Immature natural killer cell (primary cell): ENCODE results near the gene FKBP1A. TPM values are rescaled to one million over a fixed set of nuclear protein-coding genes. Genes with fewer than 3 reads are reported as not detected.
"Not testable (repeated sequence)": the region's sequence is repeated elsewhere in the genome, so short reads cannot be mapped to it uniquely, and the experiment has no call there.

Experiments
- DNase-seq, 3 donors: peaks; one replicate each; pipeline ENCODE4 v3.0.0; 2022; ENCODE audit warnings: mixed read lengths in 1 of 3
- H3K27ac Mint-ChIP-seq, 6 donors: one replicate each; pipeline ENCODE4 v1.8.0; 2020; ENCODE audit warnings: mixed read lengths in 6 of 6, mild to moderate bottlenecking in 5 of 6, inconsistent platforms in 4 of 6, moderate library complexity in 3 of 6
- H3K27me3 Mint-ChIP-seq, 3 donors: one replicate each; pipeline ENCODE4 v1.8.0; 2020 to 2021; ENCODE audit warnings: low read depth in 3 of 3, mild to moderate bottlenecking in 3 of 3, mixed read lengths in 3 of 3, moderate library complexity in 3 of 3, inconsistent platforms in 1 of 3
- H3K36me3 Mint-ChIP-seq, 3 donors: one replicate each; pipeline ENCODE4 v1.8.0; 2020; ENCODE audit warnings: mixed read lengths in 3 of 3, inconsistent platforms in 2 of 3, mild to moderate bottlenecking in 2 of 3
- H3K4me1 Mint-ChIP-seq, 2 donors: one replicate each; pipeline ENCODE4 v1.8.0; 2020; ENCODE audit warnings: inconsistent platforms in 2 of 2, mild to moderate bottlenecking in 2 of 2, mixed read lengths in 2 of 2, moderate library complexity in 1 of 2
- H3K4me3 Mint-ChIP-seq, 5 donors: one replicate each; pipeline ENCODE4 v1.8.0; 2020; ENCODE audit warnings: mild to moderate bottlenecking in 5 of 5, mixed read lengths in 5 of 5, inconsistent platforms in 3 of 5, moderate library complexity in 3 of 5
- H3K9me3 Mint-ChIP-seq, 6 donors: one replicate each; pipeline ENCODE4 v1.8.0; 2020; ENCODE audit warnings: mild to moderate bottlenecking in 6 of 6, mixed read lengths in 6 of 6, inconsistent platforms in 4 of 6, moderate library complexity in 3 of 6
- polyA plus RNA-seq, 3 donors: library from polyadenylated mRNA; unstranded; fragments of 300-500 nt; fragmentation: Illumina TruSeq; gene quantifications; one replicate each; pipeline ENCODE4 v1.2.3, GENCODE V29; 2021

Gene FKBP1A
- polyA plus RNA-seq, 3 donors from 2014 or later: 45.1 to 70.7 (median 47.5) TPM

- peaks cover 9 to 26% (median 16%) of the 10 kb centered on the region in 3 donors for H3K27me3 Mint-ChIP-seq
- H3K9me3 Mint-ChIP-seq: no peaks in the 10 kb centered on the region
- no peak overlapping the region for H3K4me3 Mint-ChIP-seq
- H3K27ac Mint-ChIP-seq: no peak overlapping the region
- H3K36me3 Mint-ChIP-seq: no peaks in the 10 kb centered on the region
- H3K4me1 Mint-ChIP-seq: no peaks in the 10 kb centered on the region
- DNase-seq: no peak
Observed at GRCh38 chr20:1403624-1404023, 10.8 kb upstream of the FKBP1A start.

DNA sequence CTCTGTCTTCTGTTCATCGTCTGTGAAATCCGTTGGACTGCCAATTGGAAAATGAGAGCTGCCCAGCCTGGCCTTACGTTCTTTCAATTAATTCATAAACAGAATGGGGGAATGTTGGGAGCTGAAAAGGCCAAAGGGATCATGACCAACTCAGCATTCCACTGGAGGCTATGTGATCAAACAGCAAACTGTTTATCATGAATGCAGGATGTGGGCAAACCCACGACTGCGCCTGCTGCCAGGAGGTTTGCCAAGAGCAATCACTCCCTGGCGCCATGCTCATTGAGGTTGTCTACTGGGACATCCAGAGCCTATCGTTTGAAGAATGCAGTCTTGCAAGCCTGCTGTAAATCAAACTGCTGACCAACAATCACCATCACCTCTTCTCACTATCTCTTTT, 9.3 kb upstream of the FKBP1A start:
- Mint-ChIP-seq H3K27me3 (peaks cover 9 to 25% (median 13%) of the 10 kb centered on the region in 3 donors), H3K27ac (no peak overlapping the region), H3K4me1 (no peaks in the 10 kb centered on the region), H3K36me3 (no peaks in the 10 kb centered on the region), H3K4me3 (no peak overlapping the region), H3K9me3 (no peaks in the 10 kb centered on the region)
- no peak for DNase-seq

DNA sequence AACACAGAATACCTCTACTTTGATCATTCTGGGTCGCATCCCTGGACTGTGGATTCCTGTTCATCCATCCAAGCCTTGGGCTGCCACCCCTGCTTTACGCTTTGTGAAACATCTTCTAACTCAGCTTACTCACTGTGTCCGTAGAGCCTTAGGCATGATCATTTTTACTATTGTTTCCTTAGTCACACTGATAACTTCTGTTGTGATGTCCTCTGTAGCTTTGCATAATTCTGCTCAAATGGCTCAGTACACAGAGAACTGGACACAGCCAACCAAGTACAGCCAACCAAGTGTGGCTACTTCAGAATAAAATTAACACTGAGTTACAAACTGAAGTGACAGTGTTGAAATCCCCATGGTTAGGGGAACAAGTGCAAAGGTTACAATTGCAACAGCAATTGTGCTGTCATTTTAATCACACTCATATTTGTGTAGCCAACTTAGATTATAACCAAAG, 8.6 kb upstream of the FKBP1A start:
- Mint-ChIP-seq H3K9me3 (no peaks in the 10 kb centered on the region), H3K36me3 (no peaks in the 10 kb centered on the region), H3K27me3 (peaks cover 10 to 23% (median 11%) of the 10 kb centered on the region in 3 donors), H3K4me1 (no peaks in the 10 kb centered on the region), H3K27ac (no peak overlapping the region), H3K4me3 (no peak overlapping the region)
- no peak for DNase-seq

GRCh38 chr20:1399678-1400366, 7.0 kb upstream of the FKBP1A start:
- H3K27me3 Mint-ChIP-seq: peaks cover 11 to 24% (median 17%) of the 10 kb centered on the region in 3 donors
- not testable (repeated sequence) for H3K4me3 Mint-ChIP-seq, DNase-seq, H3K4me1 Mint-ChIP-seq, H3K36me3 Mint-ChIP-seq, H3K27ac Mint-ChIP-seq, H3K9me3 Mint-ChIP-seq

DNA sequence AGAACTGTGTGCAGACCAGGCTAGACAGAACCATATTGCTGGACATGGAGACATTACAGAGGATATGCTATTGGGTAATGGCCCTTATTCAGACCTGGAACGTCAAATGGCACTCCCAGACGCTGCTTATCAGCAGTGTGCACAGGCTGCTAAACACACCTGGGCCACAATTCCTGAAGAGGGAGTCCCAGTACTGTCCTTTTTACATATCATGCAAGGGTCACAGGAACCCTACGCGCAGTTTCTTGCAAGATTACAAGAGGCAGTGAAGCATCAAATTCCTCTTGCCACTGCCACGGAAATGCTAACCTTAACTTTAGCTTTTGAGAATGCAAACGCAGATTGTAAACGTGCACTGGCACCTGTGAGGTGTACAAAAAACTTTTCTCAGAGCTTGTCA, 5.3 kb upstream of the FKBP1A start:
- H3K4me1 Mint-ChIP-seq: not testable (repeated sequence)

DNA sequence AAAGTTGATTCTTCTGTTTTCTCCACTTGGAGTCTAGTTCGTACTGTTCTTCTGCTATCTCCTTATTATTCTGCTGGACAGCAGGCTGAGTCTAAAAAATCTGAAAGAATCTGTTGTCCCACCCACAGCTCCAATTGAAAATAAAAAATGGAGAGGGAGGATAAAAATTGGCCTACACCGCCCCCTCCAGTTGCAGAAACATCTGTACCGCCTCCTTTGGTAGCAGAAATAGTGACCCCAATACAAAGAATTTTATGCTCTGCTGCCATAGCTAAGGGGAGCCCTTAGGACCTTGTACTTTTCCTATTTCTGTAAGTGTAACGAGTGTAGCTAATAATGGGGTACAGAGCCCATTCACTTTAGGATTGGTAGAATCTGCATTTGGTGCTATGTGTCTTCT, 4.9 kb upstream of the FKBP1A start:
- no peak for DNase-seq
- no peaks in the 10 kb centered on the region for H3K36me3 Mint-ChIP-seq
- H3K4me1 Mint-ChIP-seq: peaks cover 10 to 12% of the 10 kb centered on the region in 2 donors
- peaks cover 7 to 23% (median 23%) of the 10 kb centered on the region in 3 donors for H3K27me3 Mint-ChIP-seq
- no peaks in the 10 kb centered on the region for H3K9me3 Mint-ChIP-seq
- no peak overlapping the region for H3K27ac Mint-ChIP-seq
- H3K4me3 Mint-ChIP-seq: no peak overlapping the region

More for the DNA sequence above, 5.3 kb upstream of the FKBP1A start:
- not testable (repeated sequence) for H3K9me3 Mint-ChIP-seq, H3K4me3 Mint-ChIP-seq, DNase-seq, H3K27ac Mint-ChIP-seq, H3K36me3 Mint-ChIP-seq
- peaks cover 7 to 23% (median 21%) of the 10 kb centered on the region in 3 donors for H3K27me3 Mint-ChIP-seq

- peaks cover 5 to 21% (median 18%) of the 10 kb centered on the region in 3 donors for H3K27me3 Mint-ChIP-seq
- H3K36me3 Mint-ChIP-seq: no peaks in the 10 kb centered on the region
- no peak overlapping the region for H3K27ac Mint-ChIP-seq
- peaks cover 17 to 20% of the 10 kb centered on the region in 2 donors for H3K4me1 Mint-ChIP-seq
- no peak overlapping the region for H3K4me3 Mint-ChIP-seq
- H3K9me3 Mint-ChIP-seq: no peaks in the 10 kb centered on the region
- no peak for DNase-seq
Observed at GRCh38 chr20:1396702-1397101, 3.8 kb upstream of the FKBP1A start.

GRCh38 chr20:1396264-1396663, 3.4 kb upstream of the FKBP1A start:
- no peak overlapping the region for H3K27ac Mint-ChIP-seq

GRCh38 chr20:1394686-1395085, 1.8 kb upstream of the FKBP1A start:
- Mint-ChIP-seq H3K36me3 (no peaks in the 10 kb centered on the region), H3K4me1 (peaks cover 34 to 38% of the 10 kb centered on the region in 2 donors), H3K27me3 (peaks cover 5 to 17% (median 16%) of the 10 kb centered on the region in 3 donors), H3K9me3 (no peaks in the 10 kb centered on the region), H3K4me3 (peak overlapping the region in 1 of 5 donors; percentile 38), H3K27ac (no peak overlapping the region)
- DNase-seq: no peak

More at GRCh38 chr20:1396264-1396663, 3.4 kb upstream of the FKBP1A start:
- Mint-ChIP-seq H3K27me3 (peaks cover 5 to 20% (median 18%) of the 10 kb centered on the region in 3 donors), H3K9me3 (no peaks in the 10 kb centered on the region), H3K4me1 (peaks cover 21 to 24% of the 10 kb centered on the region in 2 donors), H3K4me3 (no peak overlapping the region), H3K36me3 (no peaks in the 10 kb centered on the region)
- no peak for DNase-seq

DNA sequence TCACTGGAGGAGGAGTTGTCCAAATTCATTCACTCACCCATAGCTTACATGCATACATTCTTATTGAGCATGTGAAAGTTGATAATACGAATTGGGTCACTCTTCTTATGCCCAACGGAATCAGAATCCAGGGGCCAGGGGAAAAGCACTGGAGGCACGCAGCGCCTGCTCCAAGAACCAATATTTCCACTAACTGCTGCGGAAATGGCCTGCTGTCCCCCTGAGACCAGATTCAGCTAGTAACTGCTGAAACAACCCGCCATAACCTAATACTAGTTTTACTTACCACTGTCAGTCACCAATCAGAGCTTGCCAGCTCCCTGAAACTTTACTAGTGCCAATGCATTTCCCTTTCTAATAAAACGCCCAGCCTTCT, 641 bp upstream of the FKBP1A start:
- peak overlapping the region; percentile 86 to 98 (median 98) for H3K27ac Mint-ChIP-seq
- peak overlapping the region; percentile 92 to 98 (median 96) for H3K4me3 Mint-ChIP-seq
- H3K27me3 Mint-ChIP-seq: peaks cover under 1 to 17% (median 16%) of the 10 kb centered on the region in 3 donors
- peaks cover 44 to 48% of the 10 kb centered on the region in 2 donors for H3K4me1 Mint-ChIP-seq
- H3K36me3 Mint-ChIP-seq: no peaks in the 10 kb centered on the region
- H3K9me3 Mint-ChIP-seq: no peaks in the 10 kb centered on the region
- DNase-seq: no peak

- Mint-ChIP-seq H3K4me3 (peak overlapping the region; percentile 85 to 87 (median 86)), H3K9me3 (no peaks in the 10 kb centered on the region), H3K36me3 (no peaks in the 10 kb centered on the region), H3K27ac (peak overlapping the region; percentile 79 to 87 (median 84)), H3K4me1 (peaks cover 54 to 60% of the 10 kb centered on the region in 2 donors), H3K27me3 (peaks cover 0 to 19% (median 16%) of the 10 kb centered on the region in 3 donors)
- no peak for DNase-seq
Observed at GRCh38 chr20:1392443-1392692, 486 bp downstream of the FKBP1A start.

GRCh38 chr20:1391640-1392442, 1.0 kb downstream of the FKBP1A start:
- peaks cover 58 to 65% of the 10 kb centered on the region in 2 donors for H3K4me1 Mint-ChIP-seq
- H3K9me3 Mint-ChIP-seq: no peaks in the 10 kb centered on the region
- H3K4me3 Mint-ChIP-seq: peak overlapping the region; percentile 85 to 87 (median 86)
- peaks cover 0 to 21% (median 12%) of the 10 kb centered on the region in 3 donors for H3K27me3 Mint-ChIP-seq
- H3K27ac Mint-ChIP-seq: peak overlapping the region; percentile 79 to 87 (median 84)
- DNase-seq: peak in 1 of 3 donors; percentile 2
- no peaks in the 10 kb centered on the region for H3K36me3 Mint-ChIP-seq

DNA sequence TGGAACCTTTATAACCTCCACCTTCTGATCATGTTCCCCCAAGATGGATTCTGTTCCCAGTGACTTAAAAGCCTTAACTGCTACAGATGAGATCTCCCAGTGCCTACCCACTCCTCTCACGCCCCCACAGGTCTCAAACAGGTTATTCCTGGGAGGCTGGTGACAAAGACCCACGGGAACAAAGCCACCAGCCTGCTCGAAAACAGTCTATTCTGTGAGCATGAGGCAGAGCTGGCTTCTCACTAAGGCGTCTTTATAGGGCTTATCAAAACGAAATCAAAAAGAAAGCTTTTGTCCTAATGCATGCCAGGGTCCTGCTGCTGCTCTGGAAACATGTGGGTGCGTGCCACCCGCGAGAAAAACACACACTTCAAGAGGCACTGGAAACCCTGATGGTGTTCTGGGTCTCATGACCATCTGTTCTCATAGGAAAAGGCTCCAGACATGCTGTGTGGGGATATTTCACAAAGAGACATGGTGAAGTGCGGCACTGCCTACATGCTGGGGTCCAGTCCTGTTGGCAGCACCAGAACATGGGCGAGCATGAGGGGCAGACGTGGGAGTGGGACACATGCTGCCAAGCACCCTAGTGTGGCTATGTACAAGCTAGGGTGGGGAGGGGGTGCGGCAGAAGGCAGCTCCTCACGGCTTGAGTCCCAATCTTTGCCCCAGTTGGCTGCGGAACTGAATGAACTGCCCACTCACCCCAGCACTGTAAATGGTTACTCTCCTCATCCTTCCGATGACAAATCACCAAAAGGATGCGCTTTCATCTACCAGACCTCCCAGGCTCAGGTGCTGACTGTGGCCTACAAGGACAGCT, 2.1 kb downstream of the FKBP1A start:
- H3K27me3 Mint-ChIP-seq: peaks cover 0 to 19% (median 12%) of the 10 kb centered on the region in 3 donors
- DNase-seq: no peak
- H3K36me3 Mint-ChIP-seq: no peaks in the 10 kb centered on the region
- no peaks in the 10 kb centered on the region for H3K9me3 Mint-ChIP-seq
- H3K4me3 Mint-ChIP-seq: peak overlapping the region; percentile 45 to 87 (median 85)
- H3K4me1 Mint-ChIP-seq: peaks cover 64 to 75% of the 10 kb centered on the region in 2 donors
- H3K27ac Mint-ChIP-seq: peak overlapping the region in 5 of 6 donors; percentile 46 to 81 (median 73)
